OCI-LY1 (cell line): Measurements from ENCODE around the gene DLL4.

Source experiments
- H2AFZ ChIP-seq: fragments of 200-600 bp; sonication (generic), shearing (Covaris generic); 2 replicates; pipeline ENCODE4 v1.6.0; 2014; ENCODE audit warnings: antibody characterized with exemption, mild to moderate bottlenecking, low read length
- H3F3A ChIP-seq: fragments of 200-600 bp; sonication (generic), shearing (Covaris generic); 2 replicates; pipeline ENCODE4 v1.6.0; 2014; ENCODE audit warnings: mild to moderate bottlenecking, antibody characterized with exemption, low read length, moderate library complexity; ENCODE audit not compliant: insufficient read depth
- H3K27ac ChIP-seq: fragments of 200-600 bp; sonication (generic); 2 replicates; pipeline ENCODE4 v1.5.1; 2014; ENCODE audit warnings: low read length, mixed run types, mild to moderate bottlenecking, low read depth; ENCODE audit not compliant: poor library complexity, severe bottlenecking
- H3K27me3 ChIP-seq: fragments of 200-600 bp; sonication (generic); 2 replicates; pipeline ENCODE4 v1.6.0; 2014; ENCODE audit warnings: antibody characterized with exemption, mild to moderate bottlenecking, low read length, moderate library complexity; ENCODE audit not compliant: insufficient read depth
- H3K36me3 ChIP-seq: fragments of 200-600 bp; sonication (generic); 2 replicates; pipeline ENCODE4 v1.6.1; 2014; ENCODE audit warnings: mild to moderate bottlenecking, antibody characterized with exemption, low read length, moderate library complexity, mixed read lengths; ENCODE audit not compliant: insufficient read depth
- H3K4me1 ChIP-seq: fragments of 200-600 bp; sonication (generic); 2 replicates; pipeline ENCODE4 v1.5.1; 2014; ENCODE audit warnings: mild to moderate bottlenecking, low read length, moderate library complexity; ENCODE audit not compliant: insufficient read depth, severe bottlenecking
- H3K4me2 ChIP-seq: fragments of 200-600 bp; sonication (generic), shearing (Covaris generic); 2 replicates; pipeline ENCODE4 v1.6.1; 2014; ENCODE audit warnings: low read length
- H3K4me3 ChIP-seq: fragments of 200-600 bp; sonication (generic); 2 replicates; pipeline ENCODE4 v1.5.1; 2014; ENCODE audit warnings: low read length, low read depth, mild to moderate bottlenecking, mixed read lengths; ENCODE audit not compliant: poor library complexity, severe bottlenecking
- H3K79me2 ChIP-seq: fragments of 200-600 bp; shearing (Covaris generic); 2 replicates; pipeline ENCODE4 v1.6.1; 2016; ENCODE audit warnings: mixed run types, low read length, mixed read lengths; ENCODE audit not compliant: insufficient read depth
- H3K9ac ChIP-seq: fragments of 200-600 bp; sonication (generic), shearing (Covaris generic); 2 replicates; pipeline ENCODE4 v1.6.1; 2014; ENCODE audit warnings: mild to moderate bottlenecking, low read length, mixed read lengths
- H3K9me2 ChIP-seq: fragments of 200-600 bp; sonication (generic), shearing (Covaris generic); 2 replicates; pipeline ENCODE4 v1.6.1; 2014; ENCODE audit warnings: low read depth, mild to moderate bottlenecking, low read length, mixed read lengths
- H3K9me3 ChIP-seq: fragments of 200-600 bp; shearing (Covaris generic); 2 replicates; pipeline ENCODE4 v1.6.1; 2014; ENCODE audit warnings: low read length, mixed read lengths
- H4K20me1 ChIP-seq: fragments of 200-600 bp; sonication (generic), shearing (Covaris generic); 2 replicates; pipeline ENCODE4 v1.6.0; 2016; ENCODE audit warnings: mild to moderate bottlenecking, low read length; ENCODE audit not compliant: insufficient read depth
- CTCF ChIP-seq: fragments of 200-600 bp; sonication (generic), shearing (Covaris generic); IDR thresholded peaks from 2 replicates; pipeline ENCODE4 v1.5.1; 2017; ENCODE audit warnings: mild to moderate bottlenecking, antibody characterized with exemption, low read length, moderate library complexity, mixed read lengths
- EZH2 ChIP-seq: fragments of 200-600 bp; sonication (generic), shearing (Covaris generic); IDR thresholded peaks from 2 replicates; pipeline ENCODE4 v1.8.0; 2017; ENCODE audit warnings: borderline replicate concordance, mixed run types, mild to moderate bottlenecking, antibody characterized with exemption, low read length, moderate library complexity, mixed read lengths

Gene DLL4

GRCh38 chr15:40929660-40930429 lies 705 bp downstream of the DLL4 start:
- H3K9ac ChIP-seq, result no peak overlapping the region

DNA sequence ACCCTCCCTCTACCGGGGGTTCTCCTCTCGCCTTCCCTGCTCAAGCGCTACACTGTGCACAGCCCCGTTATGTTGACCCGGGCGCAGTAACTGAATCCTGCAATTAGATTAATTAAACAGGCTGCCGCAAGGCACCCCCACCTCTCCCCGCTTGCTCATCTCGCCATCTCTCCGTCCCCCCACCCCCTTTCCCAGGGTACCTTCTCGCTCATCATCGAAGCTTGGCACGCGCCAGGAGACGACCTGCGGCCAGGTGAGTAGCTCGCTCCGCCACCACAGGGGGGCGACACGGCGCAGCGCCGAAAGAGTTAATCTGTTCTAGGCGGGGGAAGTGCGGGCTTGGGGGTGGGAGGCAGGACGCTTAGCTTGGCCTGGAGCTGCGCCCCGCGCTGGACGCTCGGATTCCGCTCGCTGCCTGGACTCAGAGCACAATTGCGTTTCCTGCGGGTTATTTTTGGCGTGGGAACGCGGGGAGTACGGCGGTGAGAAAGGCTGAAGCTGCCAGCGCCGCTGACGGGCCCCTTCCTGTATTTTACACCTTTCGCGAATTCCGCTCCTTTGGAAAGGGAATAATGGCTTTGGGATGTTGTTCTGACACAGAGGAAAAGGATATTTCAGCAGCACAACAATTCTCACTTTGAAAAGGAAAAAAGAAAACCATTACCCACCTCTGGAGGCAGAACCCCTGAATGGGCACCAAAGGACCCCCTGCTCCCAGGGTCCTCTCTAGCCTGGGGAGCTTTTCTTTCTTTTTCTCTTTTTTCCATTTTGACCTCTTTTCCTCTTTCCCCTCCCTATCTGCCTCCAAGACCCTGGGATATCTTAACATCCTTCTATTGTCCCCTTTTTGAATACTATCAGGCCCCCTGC lies 1.5 kb downstream of the DLL4 start:
- H3K9ac ChIP-seq, result no peak overlapping the region

More at GRCh38 chr15:40929660-40930429, 705 bp downstream of the DLL4 start:
- TF ChIP-seq EZH2, result no peak
- TF ChIP-seq CTCF, result no peak
- H3K27ac ChIP-seq, result no peak overlapping the region
- H3K4me3 ChIP-seq, result peak overlapping the region; percentile 62
- no peaks in the 10 kb centered on the region for H3K79me2 ChIP-seq
- peak overlapping the region; percentile 88 for H3K4me2 ChIP-seq
- no peaks in the 10 kb centered on the region for H3K9me2 ChIP-seq
- no peaks in the 10 kb centered on the region for H3K36me3 ChIP-seq
- no peaks in the 10 kb centered on the region for H4K20me1 ChIP-seq
- no peaks in the 10 kb centered on the region for H3K9me3 ChIP-seq
- peaks cover 10% of the 10 kb centered on the region for H3K27me3 ChIP-seq
- no peak overlapping the region for H2AFZ ChIP-seq
- no peaks in the 10 kb centered on the region for H3F3A ChIP-seq
- H3K4me1 ChIP-seq, result peaks cover 41% of the 10 kb centered on the region

More for the DNA sequence above, 1.5 kb downstream of the DLL4 start:
- Histone ChIP-seq H2AFZ (no peak overlapping the region), H3K9me2 (no peaks in the 10 kb centered on the region), H3K27ac (no peak overlapping the region), H3K4me2 (peak overlapping the region; percentile 88), H3K36me3 (no peaks in the 10 kb centered on the region), H4K20me1 (no peaks in the 10 kb centered on the region), H3K4me3 (peak overlapping the region; percentile 37), H3K4me1 (peaks cover 41% of the 10 kb centered on the region), H3K79me2 (no peaks in the 10 kb centered on the region), H3F3A (no peaks in the 10 kb centered on the region), H3K27me3 (peaks cover 10% of the 10 kb centered on the region), H3K9me3 (no peaks in the 10 kb centered on the region)
- TF ChIP-seq EZH2 (no peak), CTCF (peak; percentile 97)
